BLaER1 treated with 17β-estradiol and CSF1 and Interleukin-3, amounts not matched to agents 10 nM and 100 nM (cell line): ENCODE results near the gene MYO18B.

Experiments
- H3K27ac ChIP-seq, 11 experiments: shearing (Covaris generic); formaldehyde crosslinking; 2 replicates each; pipeline ENCODE4 v1.8.1; 2022
- H3K27me3 ChIP-seq, 11 experiments: shearing (Covaris generic); formaldehyde crosslinking; 2 replicates each; pipeline ENCODE4 v1.8.1; 2022
- H3K36me3 ChIP-seq, 11 experiments: shearing (Covaris generic); formaldehyde crosslinking; 2 replicates each; pipeline ENCODE4 v1.8.1; 2022
- H3K4me1 ChIP-seq, 10 experiments: shearing (Covaris generic); formaldehyde crosslinking; 2 replicates each; pipeline ENCODE4 v1.8.1; 2022
- H3K4me2 ChIP-seq, 11 experiments: shearing (Covaris generic); formaldehyde crosslinking; 2 replicates each; pipeline ENCODE4 v1.8.1; 2022
- H3K4me3 ChIP-seq, 10 experiments: shearing (Covaris generic); formaldehyde crosslinking; 2 replicates each; pipeline ENCODE4 v1.8.1; 2022
- H3K9ac ChIP-seq, 11 experiments: shearing (Covaris generic); formaldehyde crosslinking; 2 replicates each; pipeline ENCODE4 v1.8.1; 2022
- H3K9me3 ChIP-seq, 11 experiments: shearing (Covaris generic); formaldehyde crosslinking; replicated peaks in 1 of 11; 2 replicates each; pipeline ENCODE4 v1.8.1; 2022
- H4K20me1 ChIP-seq, 11 experiments: shearing (Covaris generic); formaldehyde crosslinking; 2 replicates each; pipeline ENCODE4 v1.8.1; 2022
- Cebpa-rat ChIP-seq, 11 experiments: shearing (Covaris generic); IDR thresholded peaks; 2 replicates each; pipeline ENCODE4 v1.8.1; 2022

MYO18B gene, protein sequence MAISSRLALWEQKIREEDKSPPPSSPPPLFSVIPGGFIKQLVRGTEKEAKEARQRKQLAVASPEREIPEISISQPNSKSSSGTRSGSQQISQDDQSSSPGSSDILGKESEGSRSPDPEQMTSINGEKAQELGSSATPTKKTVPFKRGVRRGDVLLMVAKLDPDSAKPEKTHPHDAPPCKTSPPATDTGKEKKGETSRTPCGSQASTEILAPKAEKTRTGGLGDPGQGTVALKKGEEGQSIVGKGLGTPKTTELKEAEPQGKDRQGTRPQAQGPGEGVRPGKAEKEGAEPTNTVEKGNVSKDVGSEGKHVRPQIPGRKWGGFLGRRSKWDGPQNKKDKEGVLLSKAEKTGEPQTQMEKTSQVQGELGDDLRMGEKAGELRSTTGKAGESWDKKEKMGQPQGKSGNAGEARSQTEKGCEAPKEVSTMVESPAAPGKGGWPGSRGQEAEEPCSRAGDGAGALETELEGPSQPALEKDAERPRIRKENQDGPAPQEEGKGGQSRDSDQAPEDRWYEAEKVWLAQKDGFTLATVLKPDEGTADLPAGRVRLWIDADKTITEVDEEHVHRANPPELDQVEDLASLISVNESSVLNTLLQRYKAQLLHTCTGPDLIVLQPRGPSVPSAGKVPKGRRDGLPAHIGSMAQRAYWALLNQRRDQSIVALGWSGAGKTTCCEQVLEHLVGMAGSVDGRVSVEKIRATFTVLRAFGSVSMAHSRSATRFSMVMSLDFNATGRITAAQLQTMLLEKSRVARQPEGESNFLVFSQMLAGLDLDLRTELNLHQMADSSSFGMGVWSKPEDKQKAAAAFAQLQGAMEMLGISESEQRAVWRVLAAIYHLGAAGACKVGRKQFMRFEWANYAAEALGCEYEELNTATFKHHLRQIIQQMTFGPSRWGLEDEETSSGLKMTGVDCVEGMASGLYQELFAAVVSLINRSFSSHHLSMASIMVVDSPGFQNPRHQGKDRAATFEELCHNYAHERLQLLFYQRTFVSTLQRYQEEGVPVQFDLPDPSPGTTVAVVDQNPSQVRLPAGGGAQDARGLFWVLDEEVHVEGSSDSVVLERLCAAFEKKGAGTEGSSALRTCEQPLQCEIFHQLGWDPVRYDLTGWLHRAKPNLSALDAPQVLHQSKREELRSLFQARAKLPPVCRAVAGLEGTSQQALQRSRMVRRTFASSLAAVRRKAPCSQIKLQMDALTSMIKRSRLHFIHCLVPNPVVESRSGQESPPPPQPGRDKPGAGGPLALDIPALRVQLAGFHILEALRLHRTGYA (N-terminal part only)

GRCh38 chr22:25741692-25742626, at the start of gene MYO18B:
TSS of gene MYO18B (plus strand) at chr22:25742188. CDS start at chr22:25761093, 18,905 bp downstream.
- Histone ChIP-seq H3K4me2 (peak within 1 kb of the TSS; percentile 54 to 84 (median 68)), H4K20me1 (no peaks in the 10 kb centered on the region), H3K27me3 (no peaks in the 10 kb centered on the region), H3K27ac (peak within 1 kb of the TSS in 7 of 11 experiments; percentile 15 to 59 (median 47); a peak in 13 of 22 replicates), H3K4me1 (peaks cover 15 to 49% (median 28%) of the 10 kb centered on the region in 10 experiments), H3K9ac (peak within 1 kb of the TSS in 5 of 11 experiments; percentile 4 to 41 (median 29); a peak in 4 of 22 replicates), H3K36me3 (no peaks in the 10 kb centered on the region), H3K4me3 (peak within 1 kb of the TSS in 1 of 10 experiments; percentile 5; a peak in 1 of 20 replicates), H3K9me3 (peaks cover 0 to 48% (median 25%) of the 10 kb centered on the region in 11 experiments; a peak in 15 of 22 replicates)
- no peak for TF ChIP-seq Cebpa-rat (IDR thresholded peaks at IDR 0.05)

DNA sequence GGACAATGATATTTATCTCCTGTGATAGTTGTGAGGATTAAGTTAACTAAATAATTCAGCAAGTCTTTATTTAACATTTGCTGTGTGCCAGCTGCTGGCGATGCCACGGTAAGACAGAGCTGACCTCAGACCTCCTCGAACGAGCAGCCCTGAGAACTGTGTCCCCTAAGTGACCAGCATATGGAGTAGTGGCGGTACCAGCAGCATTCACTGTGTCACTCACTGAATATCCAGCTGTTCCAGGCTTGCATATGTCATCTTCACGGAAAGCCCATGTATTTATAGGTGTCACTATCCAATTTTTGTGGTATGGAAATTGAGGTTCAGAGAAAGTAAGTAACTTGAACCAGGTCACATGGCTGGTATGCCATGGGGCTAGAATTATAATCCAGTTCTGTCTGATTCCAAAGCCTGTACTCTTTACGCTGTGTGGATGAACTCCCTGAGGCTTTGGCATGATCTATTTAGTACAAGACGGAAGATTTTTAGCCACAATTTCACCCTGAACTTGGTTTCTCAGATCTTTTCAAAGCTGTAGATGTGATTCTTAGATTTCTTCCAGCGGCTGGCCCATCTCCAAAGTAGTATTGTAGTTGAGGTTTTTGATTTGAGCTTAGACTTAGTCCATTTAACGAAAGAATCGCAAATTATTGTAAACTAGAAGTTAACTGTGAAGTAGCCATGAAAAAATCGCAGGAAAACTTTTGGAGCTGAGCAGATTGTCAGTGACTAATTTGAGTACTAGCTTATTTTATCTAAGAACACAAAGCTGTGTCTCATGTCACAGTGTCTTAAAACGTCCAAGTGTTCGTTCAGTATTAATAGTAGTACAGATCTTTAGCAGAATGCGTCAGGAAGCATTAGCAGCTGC, 49.4 kb upstream of the MYO18B start:
- Histone ChIP-seq H3K9ac (no peak overlapping the region), H3K36me3 (peaks cover 46 to 100% (median 78%) of the 10 kb centered on the region in 11 experiments; a peak in 21 of 22 replicates), H3K27me3 (no peaks in the 10 kb centered on the region), H4K20me1 (peaks cover 0 to 5% (median 0%) of the 10 kb centered on the region in 11 experiments; a peak in 1 of 22 replicates), H3K4me1 (peaks cover 0 to 17% (median 10%) of the 10 kb centered on the region in 10 experiments; a peak in 13 of 20 replicates), H3K4me3 (no peak overlapping the region), H3K4me2 (no peak overlapping the region), H3K9me3 (no peaks in the 10 kb centered on the region), H3K27ac (no peak overlapping the region)
- TF ChIP-seq Cebpa-rat (IDR thresholded peaks at IDR 0.05): no peak

DNA sequence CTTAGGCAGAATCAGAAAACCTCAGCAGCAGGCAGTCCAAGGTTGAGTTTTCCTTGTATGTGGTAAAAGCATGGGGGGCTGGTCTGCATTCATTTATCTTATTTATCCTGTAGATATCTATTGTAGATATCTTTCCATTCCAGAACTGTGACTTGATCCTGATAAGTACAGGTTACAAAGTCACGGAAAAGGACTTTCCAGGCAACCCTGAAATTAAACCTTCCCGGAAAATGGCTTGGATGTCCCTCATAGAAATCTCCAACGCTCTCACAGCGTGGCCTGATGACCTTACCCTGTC, 48.8 kb upstream of the MYO18B start:
- Histone ChIP-seq H3K36me3 (peaks cover 45 to 98% (median 75%) of the 10 kb centered on the region in 11 experiments; a peak in 21 of 22 replicates), H3K4me2 (no peak overlapping the region), H3K4me3 (no peak overlapping the region), H3K27ac (no peak overlapping the region), H3K27me3 (no peaks in the 10 kb centered on the region), H3K9ac (no peak overlapping the region), H4K20me1 (peaks cover 0 to 5% (median 0%) of the 10 kb centered on the region in 11 experiments; a peak in 1 of 22 replicates), H3K4me1 (peaks cover 0 to 17% (median 10%) of the 10 kb centered on the region in 10 experiments; a peak in 13 of 20 replicates), H3K9me3 (no peaks in the 10 kb centered on the region)
- no peak for TF ChIP-seq Cebpa-rat (IDR thresholded peaks at IDR 0.05)

DNA sequence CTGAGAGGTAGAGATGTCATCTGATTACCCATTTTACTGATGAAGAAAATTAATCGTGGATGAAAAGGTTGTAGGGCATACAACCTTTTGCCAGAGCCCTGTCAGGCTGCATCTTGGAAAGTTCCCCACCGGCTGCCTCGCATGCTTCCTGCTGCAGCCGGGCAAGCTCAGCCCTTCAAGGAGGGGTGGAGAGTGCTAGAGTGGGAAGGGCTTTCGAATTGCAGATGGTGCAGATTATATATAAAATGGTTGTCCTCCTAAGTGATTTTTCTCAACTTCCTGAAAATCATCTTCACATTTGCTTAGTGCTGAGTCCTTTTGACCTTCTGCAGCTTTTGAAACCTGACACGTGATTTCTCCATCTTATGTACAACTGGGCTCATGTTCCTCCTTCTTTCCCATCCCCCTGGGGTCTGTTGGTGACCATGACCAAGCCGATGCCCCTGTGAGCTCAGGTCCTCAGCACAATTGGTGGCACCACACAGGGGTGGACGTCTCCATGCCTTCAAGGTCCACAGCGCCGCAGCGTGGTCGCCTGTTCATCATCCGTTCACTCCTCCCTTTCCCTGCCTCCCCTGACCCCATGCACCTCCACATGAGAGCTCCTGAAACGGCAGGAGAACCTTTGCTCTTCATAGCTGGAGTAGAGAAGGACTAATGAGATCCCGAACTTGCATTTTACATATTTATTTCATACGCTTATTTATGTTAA, 47.6 kb upstream of the MYO18B start:
- H3K9ac ChIP-seq: no peak overlapping the region
- H3K4me1 ChIP-seq: peaks cover 0 to 19% (median 10%) of the 10 kb centered on the region in 10 experiments; a peak in 13 of 20 replicates
- no peaks in the 10 kb centered on the region for H3K27me3 ChIP-seq
- H3K27ac ChIP-seq: no peak overlapping the region
- TF ChIP-seq Cebpa-rat (IDR thresholded peaks at IDR 0.05): no peak
- H3K9me3 ChIP-seq: no peaks in the 10 kb centered on the region
- no peak overlapping the region for H3K4me3 ChIP-seq
- H3K4me2 ChIP-seq: no peak overlapping the region
- peaks cover 45 to 98% (median 72%) of the 10 kb centered on the region in 11 experiments; a peak in 21 of 22 replicates for H3K36me3 ChIP-seq
- peaks cover 0 to 12% (median 0%) of the 10 kb centered on the region in 11 experiments; a peak in 2 of 22 replicates for H4K20me1 ChIP-seq

DNA sequence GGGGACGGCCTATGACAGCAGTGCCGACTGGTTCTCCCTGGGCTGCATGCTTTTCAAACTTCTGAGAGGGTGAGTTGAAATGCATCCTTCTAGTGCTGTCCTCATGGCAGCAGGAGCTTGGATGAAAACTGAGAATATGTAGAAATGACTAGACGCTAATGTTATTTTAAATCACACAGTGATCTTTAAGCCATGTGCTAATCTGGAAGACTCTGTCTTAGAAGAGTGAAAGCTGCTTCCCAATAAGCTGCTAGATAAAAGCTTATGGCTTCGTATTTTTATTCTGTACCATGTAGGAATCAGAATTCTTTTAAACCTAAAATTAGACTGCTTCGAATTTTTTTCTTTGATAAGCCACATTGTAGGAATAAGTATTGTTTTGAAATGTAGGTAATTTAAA, 46.8 kb upstream of the MYO18B start:
- Histone ChIP-seq H3K27ac (no peak overlapping the region), H3K36me3 (peaks cover 43 to 98% (median 68%) of the 10 kb centered on the region in 11 experiments; a peak in 21 of 22 replicates), H3K4me2 (no peak overlapping the region), H3K9ac (no peak overlapping the region), H4K20me1 (peaks cover 0 to 13% (median 0%) of the 10 kb centered on the region in 11 experiments; a peak in 3 of 22 replicates), H3K27me3 (no peaks in the 10 kb centered on the region), H3K9me3 (no peaks in the 10 kb centered on the region), H3K4me3 (no peak overlapping the region), H3K4me1 (peaks cover 0 to 19% (median 9%) of the 10 kb centered on the region in 10 experiments; a peak in 13 of 20 replicates)
- TF ChIP-seq Cebpa-rat (IDR thresholded peaks at IDR 0.05): no peak

- Histone ChIP-seq H3K4me3 (no peak overlapping the region), H3K27ac (no peak overlapping the region)
Observed at GRCh38 chr22:25696763-25697162, 45.2 kb upstream of the MYO18B start.

More at GRCh38 chr22:25696763-25697162, 45.2 kb upstream of the MYO18B start:
- TF ChIP-seq Cebpa-rat (IDR thresholded peaks at IDR 0.05): no peak
- peaks cover 0 to 13% (median 0%) of the 10 kb centered on the region in 11 experiments; a peak in 4 of 22 replicates for H4K20me1 ChIP-seq
- H3K36me3 ChIP-seq: peaks cover 35 to 95% (median 63%) of the 10 kb centered on the region in 11 experiments; a peak in 21 of 22 replicates
- H3K4me1 ChIP-seq: peaks cover 0 to 11% (median 7%) of the 10 kb centered on the region in 10 experiments; a peak in 8 of 20 replicates
- H3K4me2 ChIP-seq: no peak overlapping the region
- no peaks in the 10 kb centered on the region for H3K9me3 ChIP-seq
- H3K9ac ChIP-seq: no peak overlapping the region
- no peaks in the 10 kb centered on the region for H3K27me3 ChIP-seq
